ENCODE data around the gene UGT1A5.

DNA sequence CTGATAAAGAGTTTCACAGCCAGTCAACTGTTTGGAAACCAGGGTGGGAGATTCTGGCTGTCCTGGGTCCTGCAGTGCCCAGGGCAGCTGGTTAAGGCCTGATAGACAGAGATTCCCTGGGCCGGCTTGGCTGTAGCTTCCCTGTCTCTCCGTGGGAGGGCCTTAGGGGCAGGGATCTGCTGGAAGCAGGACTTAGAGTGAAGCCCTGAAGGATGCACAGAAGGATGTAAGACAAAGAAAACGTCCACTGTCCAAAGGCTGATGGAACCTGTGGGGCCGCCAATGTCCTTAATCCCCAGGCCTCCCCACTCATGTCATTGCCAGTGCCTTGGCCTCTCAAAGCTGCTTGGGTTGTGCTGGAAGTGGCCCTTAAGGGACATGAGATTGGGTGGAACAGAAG, 98.4 kb downstream of the UGT1A5 start:
- TF ChIP-seq FOXP2 (optimal IDR thresholded peaks at IDR 0.05; ENCODE audit: borderline replicate concordance, extremely low read depth, extremely low read length, insufficient read depth) (no peak), SIN3A (IDR thresholded peaks at IDR 0.05; ENCODE audit: borderline replicate concordance, insufficient read depth, low read length) (no peak), TAF1 (IDR thresholded peaks at IDR 0.05; ENCODE audit: borderline replicate concordance, insufficient read depth, low read length) (no peak)
- TF ChIP-seq, protein P1, sequence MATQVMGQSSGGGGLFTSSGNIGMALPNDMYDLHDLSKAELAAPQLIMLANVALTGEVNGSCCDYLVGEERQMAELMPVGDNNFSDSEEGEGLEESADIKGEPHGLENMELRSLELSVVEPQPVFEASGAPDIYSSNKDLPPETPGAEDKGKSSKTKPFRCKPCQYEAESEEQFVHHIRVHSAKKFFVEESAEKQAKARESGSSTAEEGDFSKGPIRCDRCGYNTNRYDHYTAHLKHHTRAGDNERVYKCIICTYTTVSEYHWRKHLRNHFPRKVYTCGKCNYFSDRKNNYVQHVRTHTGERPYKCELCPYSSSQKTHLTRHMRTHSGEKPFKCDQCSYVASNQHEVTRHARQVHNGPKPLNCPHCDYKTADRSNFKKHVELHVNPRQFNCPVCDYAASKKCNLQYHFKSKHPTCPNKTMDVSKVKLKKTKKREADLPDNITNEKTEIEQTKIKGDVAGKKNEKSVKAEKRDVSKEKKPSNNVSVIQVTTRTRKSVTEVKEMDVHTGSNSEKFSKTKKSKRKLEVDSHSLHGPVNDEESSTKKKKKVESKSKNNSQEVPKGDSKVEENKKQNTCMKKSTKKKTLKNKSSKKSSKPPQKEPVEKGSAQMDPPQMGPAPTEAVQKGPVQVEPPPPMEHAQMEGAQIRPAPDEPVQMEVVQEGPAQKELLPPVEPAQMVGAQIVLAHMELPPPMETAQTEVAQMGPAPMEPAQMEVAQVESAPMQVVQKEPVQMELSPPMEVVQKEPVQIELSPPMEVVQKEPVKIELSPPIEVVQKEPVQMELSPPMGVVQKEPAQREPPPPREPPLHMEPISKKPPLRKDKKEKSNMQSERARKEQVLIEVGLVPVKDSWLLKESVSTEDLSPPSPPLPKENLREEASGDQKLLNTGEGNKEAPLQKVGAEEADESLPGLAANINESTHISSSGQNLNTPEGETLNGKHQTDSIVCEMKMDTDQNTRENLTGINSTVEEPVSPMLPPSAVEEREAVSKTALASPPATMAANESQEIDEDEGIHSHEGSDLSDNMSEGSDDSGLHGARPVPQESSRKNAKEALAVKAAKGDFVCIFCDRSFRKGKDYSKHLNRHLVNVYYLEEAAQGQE (IDR thresholded peaks at IDR 0.05; ENCODE audit: insufficient read depth in 1 of 2, low read depth in 2 of 2, low read length in 2 of 2) = no peak
